HEK293 (cell line): ENCODE measurements around the gene HMG20A.

Experiments used
- CTCF ChIA-PET: fragments of 350-600 bp; formaldehyde crosslinking; extraction: SDS; loops from one replicate; lab custom pipeline; 2021; ENCODE audit warnings: antibody characterized with exemption; lab: Yijun Ruan, JAX
- POLR2A ChIA-PET: fragments of 300-600 bp; formaldehyde crosslinking; extraction: SDS; loops from one replicate; lab custom pipeline; 2020; ENCODE audit warnings: antibody characterized with exemption, inconsistent platforms; lab: Yijun Ruan, JAX
- H3K27ac ChIP-seq: fragments of 200-500 bp; sonication (Bioruptor generic); 2 replicates; pipeline ENCODE4 v1.5.1; 2014; ENCODE audit warnings: low read depth, low read length, control low read depth, inconsistent platforms; ENCODE audit errors: extremely low read depth
- H3K36me3 ChIP-seq, 2 experiments: fragments of 200-500 bp in 1 of 2; sonication (Bioruptor generic) in 1 of 2; 1 replicate in 1 of 2; 2 replicates in 1 of 2; pipeline ENCODE4 v1.5.1; 2014 to 2017; ENCODE audit warnings: inconsistent platforms in 2 of 2, low read length in 2 of 2; ENCODE audit not compliant: control insufficient read depth in 2 of 2, insufficient read depth in 1 of 2
- H3K4me1 ChIP-seq: fragments of 200-500 bp; sonication (Bioruptor generic); 2 replicates; pipeline ENCODE4 v1.5.1; 2014; ENCODE audit warnings: mild to moderate bottlenecking, low read length, inconsistent platforms; ENCODE audit not compliant: control insufficient read depth, insufficient read depth
- H3K4me3 ChIP-seq: 2 replicates; pipeline ENCODE4 v1.5.1; 2011; ENCODE audit warnings: low read depth, mild to moderate bottlenecking, control low read depth, low read length, moderate library complexity
- H3K9me3 ChIP-seq: fragments of 200-500 bp; sonication (Bioruptor generic); 2 replicates; pipeline ENCODE4 v1.5.1; 2014; ENCODE audit warnings: low read depth, low read length, inconsistent platforms; ENCODE audit not compliant: control insufficient read depth, insufficient read depth
- PRDM10 ChIP-seq: fragments of 450-650 bp; formaldehyde crosslinking; IDR thresholded peaks from 2 replicates; pipeline ENCODE4 v1.5.1; 2016; ENCODE audit warnings: missing biosample characterization, missing genetic modification characterization
- PRDM2 ChIP-seq: fragments of 450-650 bp; formaldehyde crosslinking; IDR thresholded peaks from 2 replicates; pipeline ENCODE4 v1.5.1; 2016; ENCODE audit warnings: missing biosample characterization, missing genetic modification characterization, borderline replicate concordance
- REST ChIP-seq: fragments of 450-650 bp; formaldehyde crosslinking; IDR thresholded peaks from 2 replicates; pipeline ENCODE4 v1.5.1; 2016; ENCODE audit warnings: missing biosample characterization, missing genetic modification characterization
- YY1 ChIP-seq: fragments of 450-650 bp; formaldehyde crosslinking; IDR thresholded peaks from 2 replicates; pipeline ENCODE4 v1.5.1; 2018; ENCODE audit warnings: missing biosample characterization, missing genetic modification characterization
- ZBTB11 ChIP-seq: fragments of 450-650 bp; formaldehyde crosslinking; conservative IDR thresholded peaks from 2 replicates; pipeline ENCODE4 v1.5.1; 2016; ENCODE audit warnings: low read depth, missing biosample characterization, missing genetic modification characterization
- ZNF148 ChIP-seq: fragments of 450-650 bp; formaldehyde crosslinking; IDR thresholded peaks from 2 replicates; pipeline ENCODE4 v1.5.0; 2017; ENCODE audit warnings: missing biosample characterization, missing genetic modification characterization, borderline replicate concordance
- ZNF221 ChIP-seq: fragments of 450-650 bp; formaldehyde crosslinking; IDR thresholded peaks from 2 replicates; pipeline ENCODE4 v1.5.1; 2017; ENCODE audit warnings: missing biosample characterization, missing genetic modification characterization, borderline replicate concordance
- ZNF362 ChIP-seq: fragments of 450-650 bp; formaldehyde crosslinking; IDR thresholded peaks from 2 replicates; pipeline ENCODE4 v1.5.1; 2016; ENCODE audit warnings: missing biosample characterization, missing genetic modification characterization
- ZNF394 ChIP-seq: fragments of 450-650 bp; formaldehyde crosslinking; IDR thresholded peaks from 2 replicates; pipeline ENCODE4 v1.5.1; 2016; ENCODE audit warnings: missing biosample characterization, missing genetic modification characterization, mild to moderate bottlenecking, moderate library complexity, borderline replicate concordance
- ZNF404 ChIP-seq: fragments of 450-650 bp; formaldehyde crosslinking; IDR thresholded peaks from 2 replicates; pipeline ENCODE4 v1.5.1; 2017; ENCODE audit warnings: missing biosample characterization, missing genetic modification characterization
- ZNF433 ChIP-seq: fragments of 450-650 bp; formaldehyde crosslinking; IDR thresholded peaks from 2 replicates; pipeline ENCODE4 v1.5.1; 2016; ENCODE audit warnings: missing biosample characterization, missing genetic modification characterization, low read depth
- ZNF544 ChIP-seq: fragments of 450-650 bp; formaldehyde crosslinking; IDR thresholded peaks from 2 replicates; pipeline ENCODE4 v1.5.0; 2017; ENCODE audit warnings: missing biosample characterization, missing genetic modification characterization
- ZNF580 ChIP-seq: fragments of 450-650 bp; formaldehyde crosslinking; IDR thresholded peaks from 2 replicates; pipeline ENCODE4 v1.5.1; 2016; ENCODE audit warnings: missing biosample characterization, missing genetic modification characterization
- ZNF830 ChIP-seq: fragments of 450-650 bp; IDR thresholded peaks from 2 replicates; pipeline ENCODE4 v1.5.0; 2018; ENCODE audit warnings: missing biosample characterization, missing genetic modification characterization, low read depth, mild to moderate bottlenecking, moderate library complexity
- ZNF843 ChIP-seq: fragments of 450-650 bp; formaldehyde crosslinking; IDR thresholded peaks from 2 replicates; pipeline ENCODE4 v1.5.1; 2016; ENCODE audit warnings: missing biosample characterization, missing genetic modification characterization

HMG20A gene

GRCh38 chr15:77466521-77466920 is 45.8 kb downstream of the HMG20A start (continued):
- TF ChIP-seq REST (tag by site-specific recombination) (no peak), ZNF362 (no peak), PRDM10 (no peak), YY1 (tag by site-specific recombination) (no peak), PRDM2 (tag by site-specific recombination) (no peak), ZNF433 (tag by site-specific recombination) (no peak)

- Histone ChIP-seq H3K4me3 (no peak overlapping the region), H3K4me1 (peaks cover 5% of the 10 kb centered on the region; the same call in 1 of the 2 replicates), H3K36me3 (peaks cover 73% of the 10 kb centered on the region in 2 experiments), H3K9me3 (no peaks in the 10 kb centered on the region), H3K27ac (no peak overlapping the region)
- POLR2A ChIA-PET, result no interaction called here
- CTCF ChIA-PET, result no interaction called here
- no peak for TF ChIP-seq ZNF544 (tag by site-specific recombination)
- no peak for TF ChIP-seq ZNF843
- no peak for TF ChIP-seq ZNF221
- no peak for TF ChIP-seq ZNF580 (tag by site-specific recombination)
- no peak for TF ChIP-seq ZBTB11 (tag by site-specific recombination)
- no peak for TF ChIP-seq ZNF404 (tag by site-specific recombination)
- TF ChIP-seq ZNF394 (tag by site-specific recombination), result no peak
- TF ChIP-seq ZNF830 (tag by site-specific recombination), result no peak
- TF ChIP-seq ZNF148 (tag by site-specific recombination), result no peak
These were observed 48.2 kb downstream of the HMG20A start for GRCh38 chr15:77468896-77469295.
